Colonic mucosa (tissue), 4 donors: ENCODE data around the gene GFER. TPM values are rescaled to one million over a fixed set of nuclear protein-coding genes. Genes with fewer than 3 reads are reported as not detected.

Experiments
- DNase-seq: peaks from one replicate; pipeline ENCODE4 v3.0.0-alpha.2; 2020
- H3K27ac ChIP-seq: fragments of 200-600 bp; one replicate; pipeline ENCODE4 v1.8.0; 2021
- H3K27me3 ChIP-seq: fragments of 200-600 bp; one replicate; pipeline ENCODE4 v1.8.0; 2021
- H3K36me3 ChIP-seq: fragments of 200-600 bp; one replicate; pipeline ENCODE4 v1.8.0; 2021
- H3K4me1 ChIP-seq: fragments of 200-600 bp; one replicate; pipeline ENCODE4 v1.8.0; 2021; ENCODE audit warnings: mild to moderate bottlenecking
- H3K4me3 ChIP-seq: fragments of 200-600 bp; one replicate; pipeline ENCODE4 v1.8.0; 2021
- H3K9ac ChIP-seq, 2 donors: one replicate each; pipeline ENCODE4 v1.7.0; 2013; ENCODE audit warnings: control low read depth in 2 of 2, low read depth in 2 of 2, low read length in 2 of 2
- H3K9me3 ChIP-seq: fragments of 200-600 bp; one replicate; pipeline ENCODE4 v1.8.0; 2021
- intact Hi-C: fragments of 100-400 bp; cut with DNase I; formaldehyde crosslinking; loops from one replicate; pipeline ENCODE4 v1.14.1; 2022
- total RNA-seq, 2 donors: library from RNA; stranded (reverse); fragmentation: NEBNext Ultra II Directional in 1 of 2; extraction: Animal tissue kit (Norgen Biotek cat#: 25700) in 1 of 2; gene quantifications; one replicate each; pipeline ENCODE4 v1.2.1, GENCODE V29; 2021
- TF ChIP-seq, protein P1 (sequence below): fragments of 200-600 bp; IDR thresholded peaks from one replicate; pipeline ENCODE4 v1.8.0; 2022; ENCODE audit warnings: antibody characterized with exemption, mild to moderate bottlenecking
- donor health status: healthy.
- donor health status: DM: no; HTN: no; CAD: no.
- donor health status: DM: no; HTN: no; CAD: no.

GFER gene
- total RNA-seq, 2 donors from 2014 or later: 76.6 to 79.5 TPM

DNA sequence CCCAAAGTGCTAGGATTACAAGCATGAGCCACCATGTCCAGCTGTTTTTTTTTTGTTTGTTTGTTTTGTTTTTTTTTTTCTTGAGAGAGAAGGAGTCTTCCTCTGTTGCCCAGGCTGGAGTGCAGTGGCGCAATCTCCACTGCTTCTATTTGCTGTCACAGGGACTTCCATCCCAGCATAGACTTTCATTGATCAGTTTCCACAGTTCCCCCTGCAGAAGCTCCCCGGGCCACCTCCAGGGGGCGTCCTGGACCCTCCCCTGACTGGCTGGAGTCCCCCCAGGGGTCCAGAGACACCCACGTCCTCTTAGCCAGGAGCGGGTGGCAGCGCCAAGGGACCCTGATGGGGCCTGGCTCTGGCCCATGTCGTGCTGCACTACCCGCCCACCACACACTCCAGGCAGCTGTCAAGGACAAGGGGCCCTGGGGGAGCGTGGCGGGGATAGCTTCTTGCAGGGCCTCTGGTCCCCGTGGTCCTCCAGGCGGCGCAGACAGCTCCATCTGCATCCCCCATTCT, 32.5 kb downstream of the GFER start:
- Histone ChIP-seq H3K9me3 (no peaks in the 10 kb centered on the region), H3K4me1 (peaks cover 10% of the 10 kb centered on the region), H3K36me3 (no peaks in the 10 kb centered on the region), H3K4me3 (no peak overlapping the region), H3K27me3 (peaks cover 23% of the 10 kb centered on the region), H3K27ac (peak overlapping the region; percentile 72), H3K9ac (no peak overlapping the region)
- TF ChIP-seq, protein P1, sequence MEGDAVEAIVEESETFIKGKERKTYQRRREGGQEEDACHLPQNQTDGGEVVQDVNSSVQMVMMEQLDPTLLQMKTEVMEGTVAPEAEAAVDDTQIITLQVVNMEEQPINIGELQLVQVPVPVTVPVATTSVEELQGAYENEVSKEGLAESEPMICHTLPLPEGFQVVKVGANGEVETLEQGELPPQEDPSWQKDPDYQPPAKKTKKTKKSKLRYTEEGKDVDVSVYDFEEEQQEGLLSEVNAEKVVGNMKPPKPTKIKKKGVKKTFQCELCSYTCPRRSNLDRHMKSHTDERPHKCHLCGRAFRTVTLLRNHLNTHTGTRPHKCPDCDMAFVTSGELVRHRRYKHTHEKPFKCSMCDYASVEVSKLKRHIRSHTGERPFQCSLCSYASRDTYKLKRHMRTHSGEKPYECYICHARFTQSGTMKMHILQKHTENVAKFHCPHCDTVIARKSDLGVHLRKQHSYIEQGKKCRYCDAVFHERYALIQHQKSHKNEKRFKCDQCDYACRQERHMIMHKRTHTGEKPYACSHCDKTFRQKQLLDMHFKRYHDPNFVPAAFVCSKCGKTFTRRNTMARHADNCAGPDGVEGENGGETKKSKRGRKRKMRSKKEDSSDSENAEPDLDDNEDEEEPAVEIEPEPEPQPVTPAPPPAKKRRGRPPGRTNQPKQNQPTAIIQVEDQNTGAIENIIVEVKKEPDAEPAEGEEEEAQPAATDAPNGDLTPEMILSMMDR: no peak
- intact Hi-C loops: no loop called here
- no peak for DNase-seq

DNA sequence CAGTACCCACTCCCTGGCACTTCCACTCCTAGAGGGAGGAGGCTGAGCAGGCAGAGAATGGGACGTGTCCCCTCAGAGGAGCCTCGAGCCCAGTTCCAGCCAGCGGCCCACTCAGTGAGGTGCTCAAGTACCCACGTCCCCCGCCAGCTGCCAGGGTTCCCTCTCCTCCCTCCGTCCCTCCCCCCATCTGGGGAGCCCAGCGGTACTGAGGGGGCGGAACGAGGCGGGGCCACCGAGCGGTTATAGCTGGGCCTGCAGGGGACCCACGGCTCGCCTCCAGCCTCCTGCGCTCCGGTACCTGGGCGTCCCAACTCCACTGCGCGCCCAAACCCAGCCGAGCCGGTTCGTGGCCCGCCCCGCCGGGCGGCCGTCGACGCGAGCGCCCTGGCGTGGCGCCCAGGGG, 35.5 kb downstream of the GFER start, which contains the start of gene NPW:
TSS of gene NPW (plus strand) at position 268 of the 403 bp plus-strand sequence.
- Histone ChIP-seq H3K4me1 (peaks cover 12% of the 10 kb centered on the region), H3K27ac (no peak within 1 kb of the TSS), H3K36me3 (no peaks in the 10 kb centered on the region), H3K9me3 (no peaks in the 10 kb centered on the region), H3K27me3 (peaks cover 24% of the 10 kb centered on the region), H3K9ac (no peak within 1 kb of the TSS), H3K4me3 (no peak within 1 kb of the TSS)
- no peak for DNase-seq
- TF ChIP-seq, protein P1: no peak
- intact Hi-C loops: no loop called here

DNA sequence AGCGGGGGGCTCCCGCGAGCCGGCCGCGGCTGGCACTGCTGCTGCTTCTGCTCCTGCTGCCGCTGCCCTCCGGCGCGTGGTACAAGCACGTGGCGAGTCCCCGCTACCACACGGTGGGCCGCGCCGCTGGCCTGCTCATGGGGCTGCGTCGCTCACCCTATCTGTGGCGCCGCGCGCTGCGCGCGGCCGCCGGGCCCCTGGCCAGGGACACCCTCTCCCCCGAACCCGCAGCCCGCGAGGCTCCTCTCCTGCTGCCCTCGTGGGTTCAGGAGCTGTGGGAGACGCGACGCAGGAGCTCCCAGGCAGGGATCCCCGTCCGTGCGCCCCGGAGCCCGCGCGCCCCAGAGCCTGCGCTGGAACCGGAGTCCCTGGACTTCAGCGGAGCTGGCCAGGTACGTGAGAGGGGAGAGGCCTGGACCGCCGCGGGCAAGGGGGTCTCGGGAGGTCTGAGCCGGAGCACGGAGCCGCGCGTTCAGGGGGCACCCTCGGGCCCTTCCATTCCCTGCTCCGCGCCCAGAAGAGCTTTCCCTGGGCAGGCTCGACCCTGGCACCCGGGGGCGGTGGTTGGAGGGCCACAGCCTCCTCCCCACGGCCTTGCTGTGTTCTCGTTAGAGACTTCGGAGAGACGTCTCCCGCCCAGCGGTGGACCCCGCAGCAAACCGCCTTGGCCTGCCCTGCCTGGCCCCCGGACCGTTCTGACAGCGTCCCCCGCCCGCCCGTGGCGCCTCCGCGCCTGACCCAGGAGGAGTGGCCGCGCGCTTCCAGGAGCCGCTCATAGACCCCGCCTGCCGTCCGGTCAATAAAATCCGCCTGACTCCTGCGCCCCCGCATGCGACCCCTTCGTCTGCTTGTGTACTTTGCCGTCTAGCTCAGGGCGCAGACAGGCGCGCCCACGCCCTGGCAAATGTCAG, 36.2 kb downstream of the GFER start:
- no peak for DNase-seq
- intact Hi-C loops: loop anchor here (5.0 to 10.0 kb wide), 2 partner anchors 65 to 122 kb away; no protein-coding TSS in a partner anchor
- Histone ChIP-seq H3K4me3 (no peak overlapping the region), H3K36me3 (no peaks in the 10 kb centered on the region), H3K27me3 (peaks cover 24% of the 10 kb centered on the region), H3K9ac (no peak overlapping the region), H3K9me3 (no peaks in the 10 kb centered on the region), H3K4me1 (peaks cover 12% of the 10 kb centered on the region), H3K27ac (no peak overlapping the region)
- TF ChIP-seq, protein P1: no peak

DNA sequence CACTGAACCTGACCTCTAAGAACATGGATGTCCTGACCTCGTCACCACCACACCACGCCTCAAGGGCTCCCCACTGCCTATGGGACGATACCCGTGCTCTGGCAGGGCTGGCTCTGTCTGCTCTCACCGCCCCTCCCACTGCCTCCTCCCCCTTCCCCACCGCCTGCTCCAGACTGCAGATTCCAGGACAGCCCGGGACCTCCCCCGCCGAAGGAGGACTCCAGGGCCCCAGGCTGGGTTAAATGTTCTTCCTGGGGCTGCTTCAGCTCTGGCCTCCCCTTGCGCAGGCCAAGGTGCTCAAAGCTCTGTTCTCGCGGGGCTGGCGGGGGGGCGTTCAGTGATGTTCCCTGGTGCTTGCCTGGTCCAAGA, 38.7 kb downstream of the GFER start:
- Histone ChIP-seq H3K27ac (no peak overlapping the region), H3K36me3 (no peaks in the 10 kb centered on the region), H3K9ac (peak overlapping the region in 1 of 2 donors; percentile 68), H3K4me1 (peaks cover 12% of the 10 kb centered on the region), H3K4me3 (peak overlapping the region; percentile 27), H3K27me3 (peaks cover 24% of the 10 kb centered on the region), H3K9me3 (no peaks in the 10 kb centered on the region)
- TF ChIP-seq, protein P1: no peak
- intact Hi-C loops: loop anchor here (5.0 to 10.0 kb wide), 2 partner anchors 62 to 120 kb away; no protein-coding TSS in a partner anchor
- DNase-seq: no peak

DNA sequence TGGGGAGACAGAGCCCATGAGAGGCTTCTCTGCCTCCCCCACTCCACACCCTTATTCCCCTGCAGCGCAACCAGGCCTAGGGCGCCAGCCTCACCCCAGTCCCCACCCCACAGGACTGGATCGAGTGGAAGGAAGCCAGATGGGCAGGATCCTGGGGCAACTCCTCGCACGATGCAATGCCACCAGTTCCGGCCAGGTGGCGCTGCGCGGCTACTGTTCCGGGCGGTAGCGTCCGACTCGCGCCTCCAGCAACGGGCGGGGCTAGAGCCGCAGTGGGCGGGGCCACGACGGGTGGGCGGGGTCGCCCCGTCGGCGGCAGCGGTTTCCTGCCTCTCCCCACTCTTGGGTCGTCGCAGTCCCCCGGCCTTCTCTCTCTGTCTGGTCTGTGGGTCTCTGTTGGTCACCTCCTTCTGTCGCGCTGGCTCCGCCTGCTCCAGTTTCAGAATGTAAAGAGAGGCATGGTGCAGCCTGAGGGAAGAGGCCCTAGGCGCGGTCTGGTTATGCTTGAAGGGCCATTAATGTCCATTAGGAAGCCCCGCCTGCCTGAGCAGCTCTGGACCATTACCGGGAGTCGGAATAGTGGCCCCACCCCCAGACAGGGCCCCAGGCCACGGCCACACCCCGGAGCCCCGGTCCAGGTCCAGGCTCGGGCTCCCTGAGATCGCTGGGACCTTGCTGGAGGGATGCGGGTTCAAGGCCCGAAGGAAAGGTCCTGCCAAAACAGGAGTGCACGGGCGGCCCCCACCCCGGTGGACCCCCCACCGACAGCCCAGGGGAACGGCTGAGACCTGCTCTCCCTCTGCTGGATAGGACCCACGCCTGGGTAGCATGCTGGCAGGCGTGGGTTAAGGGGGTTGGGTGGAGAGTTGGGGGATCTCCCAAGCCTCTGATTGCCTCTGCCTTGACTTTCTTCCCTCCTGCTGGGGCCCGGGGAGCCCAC, 39.4 kb downstream of the GFER start:
- DNase-seq: peak; percentile 98
- Histone ChIP-seq H3K4me1 (peaks cover 12% of the 10 kb centered on the region), H3K4me3 (peak overlapping the region; percentile 27), H3K9ac (peak overlapping the region; percentile 50 to 68), H3K27ac (peak overlapping the region; percentile 57), H3K27me3 (peaks cover 24% of the 10 kb centered on the region), H3K36me3 (no peaks in the 10 kb centered on the region), H3K9me3 (no peaks in the 10 kb centered on the region)
- TF ChIP-seq, protein P1: peak; percentile 80
- intact Hi-C loops: loop anchor here (5.0 to 10.0 kb wide), 2 partner anchors 61 to 119 kb away; no protein-coding TSS in a partner anchor
